Right lobe of liver (tissue), 4 donors: ENCODE measurements around the gene PLPP7.

ENCODE experiments used
- POLR2A ChIP-seq: fragments of 450-650 bp; IDR thresholded peaks from one replicate; pipeline ENCODE4 v1.6.1; 2017; ENCODE audit warnings: antibody characterized with exemption, mild to moderate bottlenecking
- TF ChIP-seq, protein P1 (sequence below), 4 donors: fragments of 200-600 bp in 3 of 4; fragments of 450-650 bp in 1 of 4; IDR thresholded peaks; one replicate each; pipeline versions ENCODE4 v1.5.1 to v1.8.0; 2016 to 2022; ENCODE audit warnings: antibody characterized with exemption in 4 of 4, mild to moderate bottlenecking in 2 of 4
- donor health status: DM: no; HTN: no; CAD: no.
- donor health status: DM: no; HTN: no; CAD: no.
- donor health status: DM: no; HTN: yes; CAD: no.

DNA sequence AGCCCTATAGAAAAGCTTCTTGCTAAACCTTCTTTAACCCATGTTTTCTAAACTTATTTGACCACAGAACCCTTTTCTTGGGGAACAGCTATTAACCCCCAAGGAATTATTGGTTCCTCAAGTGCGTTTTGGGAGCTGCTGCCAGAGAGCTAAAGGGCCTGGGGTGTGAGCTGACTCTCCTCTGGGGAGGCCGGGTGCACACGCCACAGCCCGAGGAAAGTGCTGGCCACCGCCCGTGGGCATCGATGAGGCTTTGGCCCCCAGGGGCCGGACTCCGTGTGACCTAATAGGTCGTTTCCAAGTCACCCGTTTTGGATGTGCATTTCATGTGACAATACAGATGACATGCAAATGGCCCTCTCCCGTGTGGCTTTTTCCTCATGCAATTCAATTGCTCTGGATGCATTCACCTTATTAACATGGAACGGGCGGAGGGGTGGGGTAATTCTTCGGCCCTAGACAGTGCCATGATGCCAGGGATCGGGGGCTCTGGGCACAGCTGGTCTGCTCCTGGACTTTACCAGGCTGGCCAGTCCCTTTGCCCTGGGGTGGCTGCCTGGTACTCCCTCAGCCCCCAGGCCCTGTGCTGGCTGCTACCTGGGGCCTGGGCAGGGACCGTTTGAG is 19.5 kb downstream of the PLPP7 start:
- TF ChIP-seq, protein P1, sequence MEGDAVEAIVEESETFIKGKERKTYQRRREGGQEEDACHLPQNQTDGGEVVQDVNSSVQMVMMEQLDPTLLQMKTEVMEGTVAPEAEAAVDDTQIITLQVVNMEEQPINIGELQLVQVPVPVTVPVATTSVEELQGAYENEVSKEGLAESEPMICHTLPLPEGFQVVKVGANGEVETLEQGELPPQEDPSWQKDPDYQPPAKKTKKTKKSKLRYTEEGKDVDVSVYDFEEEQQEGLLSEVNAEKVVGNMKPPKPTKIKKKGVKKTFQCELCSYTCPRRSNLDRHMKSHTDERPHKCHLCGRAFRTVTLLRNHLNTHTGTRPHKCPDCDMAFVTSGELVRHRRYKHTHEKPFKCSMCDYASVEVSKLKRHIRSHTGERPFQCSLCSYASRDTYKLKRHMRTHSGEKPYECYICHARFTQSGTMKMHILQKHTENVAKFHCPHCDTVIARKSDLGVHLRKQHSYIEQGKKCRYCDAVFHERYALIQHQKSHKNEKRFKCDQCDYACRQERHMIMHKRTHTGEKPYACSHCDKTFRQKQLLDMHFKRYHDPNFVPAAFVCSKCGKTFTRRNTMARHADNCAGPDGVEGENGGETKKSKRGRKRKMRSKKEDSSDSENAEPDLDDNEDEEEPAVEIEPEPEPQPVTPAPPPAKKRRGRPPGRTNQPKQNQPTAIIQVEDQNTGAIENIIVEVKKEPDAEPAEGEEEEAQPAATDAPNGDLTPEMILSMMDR (IDR thresholded peaks at IDR 0.05): no peak
- TF ChIP-seq POLR2A: no peak
